ENCODE data around the gene TMEM259.

- TF ChIP-seq, protein P1, sequence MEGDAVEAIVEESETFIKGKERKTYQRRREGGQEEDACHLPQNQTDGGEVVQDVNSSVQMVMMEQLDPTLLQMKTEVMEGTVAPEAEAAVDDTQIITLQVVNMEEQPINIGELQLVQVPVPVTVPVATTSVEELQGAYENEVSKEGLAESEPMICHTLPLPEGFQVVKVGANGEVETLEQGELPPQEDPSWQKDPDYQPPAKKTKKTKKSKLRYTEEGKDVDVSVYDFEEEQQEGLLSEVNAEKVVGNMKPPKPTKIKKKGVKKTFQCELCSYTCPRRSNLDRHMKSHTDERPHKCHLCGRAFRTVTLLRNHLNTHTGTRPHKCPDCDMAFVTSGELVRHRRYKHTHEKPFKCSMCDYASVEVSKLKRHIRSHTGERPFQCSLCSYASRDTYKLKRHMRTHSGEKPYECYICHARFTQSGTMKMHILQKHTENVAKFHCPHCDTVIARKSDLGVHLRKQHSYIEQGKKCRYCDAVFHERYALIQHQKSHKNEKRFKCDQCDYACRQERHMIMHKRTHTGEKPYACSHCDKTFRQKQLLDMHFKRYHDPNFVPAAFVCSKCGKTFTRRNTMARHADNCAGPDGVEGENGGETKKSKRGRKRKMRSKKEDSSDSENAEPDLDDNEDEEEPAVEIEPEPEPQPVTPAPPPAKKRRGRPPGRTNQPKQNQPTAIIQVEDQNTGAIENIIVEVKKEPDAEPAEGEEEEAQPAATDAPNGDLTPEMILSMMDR (IDR thresholded peaks at IDR 0.05; ENCODE audit: extremely low read depth in 1 of 2, insufficient read depth in 1 of 2, low read depth in 1 of 2, low read length in 2 of 2): no peak
- no peak for TF ChIP-seq POLR2A (IDR thresholded peaks at IDR 0.05; ENCODE audit: low read depth, low read length)
Observed at GRCh38 chr19:1061987-1062386, 41.1 kb upstream of the TMEM259 start.
